KMS-11 (cell line): Measurements from ENCODE around the gene PANX1.

Experiments
- H2AFZ ChIP-seq: fragments of 200-600 bp; sonication (generic); 2 replicates; pipeline ENCODE4 v1.6.1; 2016; ENCODE audit warnings: antibody characterized with exemption, mixed run types, low read depth
- H3K27ac ChIP-seq: fragments of 200-600 bp; sonication (generic); 2 replicates; pipeline ENCODE4 v1.6.1; 2016; ENCODE audit warnings: mild to moderate bottlenecking, mixed run types
- H3K27me3 ChIP-seq: fragments of 200-600 bp; sonication (generic); 2 replicates; pipeline ENCODE4 v1.6.1; 2017; ENCODE audit warnings: mild to moderate bottlenecking, low read depth, mixed run types, moderate library complexity; ENCODE audit not compliant: insufficient read depth
- H3K36me3 ChIP-seq: fragments of 200-600 bp; sonication (generic); 2 replicates; pipeline ENCODE4 v1.6.1; 2017; ENCODE audit warnings: mild to moderate bottlenecking, mixed run types; ENCODE audit not compliant: insufficient read depth
- H3K4me1 ChIP-seq: fragments of 200-600 bp; sonication (generic); 2 replicates; pipeline ENCODE4 v1.6.1; 2016; ENCODE audit warnings: mild to moderate bottlenecking, low read depth, mixed run types; ENCODE audit not compliant: poor library complexity, severe bottlenecking
- H3K4me2 ChIP-seq: fragments of 200-600 bp; sonication (generic); 2 replicates; pipeline ENCODE4 v1.7.0; 2016; ENCODE audit warnings: mild to moderate bottlenecking, mixed run types
- H3K4me3 ChIP-seq: fragments of 200-600 bp; sonication (generic); IDR thresholded peaks from 2 replicates; pipeline ENCODE4 v1.6.1; 2017; ENCODE audit warnings: low read depth, low read length, mixed read lengths; ENCODE audit not compliant: insufficient read depth
- H3K79me2 ChIP-seq: fragments of 200-600 bp; sonication (generic); 2 replicates; pipeline ENCODE4 v1.6.1; 2016; ENCODE audit warnings: low read depth, mixed run types; ENCODE audit not compliant: insufficient read depth
- H3K9ac ChIP-seq: fragments of 200-600 bp; sonication (generic); 2 replicates; pipeline ENCODE4 v1.6.1; 2016; ENCODE audit warnings: mild to moderate bottlenecking, mixed run types
- H4K20me1 ChIP-seq: fragments of 200-600 bp; sonication (generic); 2 replicates; pipeline ENCODE4 v1.6.1; 2016; ENCODE audit warnings: mild to moderate bottlenecking, mixed run types; ENCODE audit not compliant: insufficient read depth
- CTCF ChIP-seq: fragments of 200-600 bp; sonication (generic); conservative IDR thresholded peaks from 2 replicates; pipeline ENCODE4 v1.6.1; 2017; ENCODE audit warnings: low read depth, mild to moderate bottlenecking, antibody characterized with exemption, low read length, moderate library complexity, mixed read lengths

PANX1 gene

DNA sequence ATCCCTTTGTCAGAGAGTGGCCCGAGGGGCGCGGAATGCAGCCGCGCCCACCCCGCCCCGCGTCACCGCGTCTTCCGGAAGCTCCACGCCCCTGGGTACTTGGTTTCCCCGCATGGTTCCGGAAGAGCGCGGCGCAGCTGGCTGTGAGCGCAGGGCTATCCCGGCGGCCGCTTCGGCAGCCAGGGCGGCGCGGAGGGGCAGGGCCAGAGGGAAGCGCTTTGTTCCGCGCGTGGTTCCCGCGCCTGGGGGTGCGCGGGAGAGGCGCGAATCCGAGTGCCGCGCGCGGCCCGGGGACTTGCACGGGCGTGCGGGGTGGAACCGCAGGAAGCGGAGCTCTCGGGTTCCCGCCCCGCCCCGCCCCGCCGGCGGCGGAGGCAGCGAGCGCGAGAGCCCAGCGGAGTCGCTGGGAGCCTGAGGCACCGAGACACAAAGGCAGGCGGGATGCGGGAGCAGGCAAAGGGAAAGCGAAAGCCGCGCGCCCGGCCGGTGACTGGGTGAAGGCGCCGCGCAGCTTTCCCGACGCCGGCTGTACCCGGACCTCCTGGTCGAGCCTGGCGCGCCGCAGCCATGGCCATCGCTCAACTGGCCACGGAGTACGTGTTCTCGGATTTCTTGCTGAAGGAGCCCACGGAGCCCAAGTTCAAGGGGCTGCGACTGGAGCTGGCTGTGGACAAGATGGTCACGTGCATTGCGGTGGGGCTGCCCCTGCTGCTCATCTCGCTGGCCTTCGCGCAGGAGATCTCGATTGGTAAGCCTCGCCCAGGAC is at the start of gene PANX1:
Gene PANX1 (plus strand): TSS at position 96 of the 766 bp plus-strand sequence. CDS start 472 bp downstream, at position 568.
- no peaks in the 10 kb centered on the region for H4K20me1 ChIP-seq
- H3K4me2 ChIP-seq, result peak within 1 kb of the TSS; percentile 87
- peaks cover 17% of the 10 kb centered on the region; the same call in 1 of the 2 replicates for H3K79me2 ChIP-seq
- no peak for TF ChIP-seq CTCF
- peak within 1 kb of the TSS; percentile 78 for H3K9ac ChIP-seq
- peak within 1 kb of the TSS; percentile 34 for H3K4me3 ChIP-seq
- H3K4me1 ChIP-seq, result peaks cover 17% of the 10 kb centered on the region
- H3K27me3 ChIP-seq, result no peaks in the 10 kb centered on the region
- H2AFZ ChIP-seq, result peak within 1 kb of the TSS; percentile 89
- no peaks in the 10 kb centered on the region for H3K36me3 ChIP-seq
- H3K27ac ChIP-seq, result peak within 1 kb of the TSS; percentile 76

DNA sequence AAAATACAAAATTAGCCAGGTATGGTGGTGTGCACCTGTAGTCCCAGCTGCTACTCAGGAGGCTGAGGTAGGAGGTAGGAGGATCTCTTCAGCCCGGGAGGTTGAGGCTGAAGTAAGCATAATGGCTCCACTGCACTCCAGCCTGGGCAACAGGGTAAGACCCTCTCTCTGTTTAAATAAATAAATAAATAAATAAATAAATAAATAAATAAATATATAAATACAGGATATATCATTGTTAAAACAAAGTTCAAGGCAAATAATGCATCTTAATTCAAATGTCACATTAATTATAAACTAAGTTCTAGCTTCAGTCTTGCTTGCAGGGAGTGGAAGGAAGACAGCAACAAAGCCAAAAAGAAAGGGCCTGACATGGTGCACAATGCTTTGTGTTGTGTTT is 44.5 kb upstream of the PANX1 start:
- Histone ChIP-seq H3K9ac (no peak overlapping the region), H3K27me3 (no peaks in the 10 kb centered on the region), H4K20me1 (no peaks in the 10 kb centered on the region), H3K4me3 (no peak overlapping the region), H2AFZ (no peak overlapping the region), H3K27ac (no peak overlapping the region), H3K4me2 (no peak overlapping the region), H3K36me3 (no peaks in the 10 kb centered on the region), H3K4me1 (no peaks in the 10 kb centered on the region), H3K79me2 (no peaks in the 10 kb centered on the region)
- no peak for TF ChIP-seq CTCF

- H3K27me3 ChIP-seq, result no peaks in the 10 kb centered on the region
- no peak for TF ChIP-seq CTCF
- H3K4me3 ChIP-seq, result no peak overlapping the region
- no peaks in the 10 kb centered on the region for H3K79me2 ChIP-seq
- no peak overlapping the region for H3K27ac ChIP-seq
- H3K36me3 ChIP-seq, result no peaks in the 10 kb centered on the region
- H4K20me1 ChIP-seq, result no peaks in the 10 kb centered on the region
- H3K4me2 ChIP-seq, result no peak overlapping the region
- no peak overlapping the region for H2AFZ ChIP-seq
- H3K9ac ChIP-seq, result no peak overlapping the region
- H3K4me1 ChIP-seq, result no peaks in the 10 kb centered on the region
Measured at GRCh38 chr11:94088906-94089305, 39.7 kb upstream of the PANX1 start.

DNA sequence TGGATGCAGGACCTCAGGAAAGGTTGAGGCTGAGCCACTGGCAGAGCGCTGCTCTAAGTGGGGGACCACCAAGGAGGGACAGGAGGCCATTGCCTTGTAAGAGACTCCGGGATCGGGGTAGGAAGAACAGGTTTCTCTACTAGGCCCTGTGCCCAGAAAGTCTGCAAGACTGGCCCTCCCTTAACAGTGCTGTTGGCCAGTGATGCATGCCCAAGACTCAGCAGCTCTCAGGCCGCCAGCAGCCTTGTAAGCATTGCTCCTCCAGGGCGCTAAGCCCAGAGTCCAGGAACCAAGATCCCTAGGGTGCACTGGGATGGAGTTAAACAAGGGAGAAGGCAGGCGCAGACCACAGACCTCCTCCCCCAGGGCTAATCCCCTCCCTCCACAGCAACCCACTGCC is 39.3 kb upstream of the PANX1 start:
- Histone ChIP-seq H3K4me2 (no peak overlapping the region), H2AFZ (no peak overlapping the region), H3K79me2 (no peaks in the 10 kb centered on the region), H3K27ac (no peak overlapping the region), H4K20me1 (no peaks in the 10 kb centered on the region), H3K36me3 (no peaks in the 10 kb centered on the region), H3K4me1 (no peaks in the 10 kb centered on the region), H3K4me3 (no peak overlapping the region), H3K27me3 (no peaks in the 10 kb centered on the region), H3K9ac (no peak overlapping the region)
- no peak for TF ChIP-seq CTCF
